ENCODE measurements around the gene ATPAF2.
A peak's percentile ranks its signal among the peaks of the same experiment; 100 is the strongest.

The ATPAF2 gene

GRCh38 chr17:18031955-18032354 is 7.0 kb downstream of the ATPAF2 start:
- no peak for TF ChIP-seq CTCF (IDR thresholded peaks at IDR 0.05; ENCODE audit: extremely low read depth, missing control alignments)
- no peak for DNase-seq (ENCODE audit: low spot score)

GRCh38 chr17:18028952-18029540 is 9.9 kb downstream of the ATPAF2 start:
- no peak for DNase-seq (ENCODE audit: low spot score)
- no peak for TF ChIP-seq CTCF (IDR thresholded peaks at IDR 0.05; ENCODE audit: extremely low read depth, missing control alignments)

DNA sequence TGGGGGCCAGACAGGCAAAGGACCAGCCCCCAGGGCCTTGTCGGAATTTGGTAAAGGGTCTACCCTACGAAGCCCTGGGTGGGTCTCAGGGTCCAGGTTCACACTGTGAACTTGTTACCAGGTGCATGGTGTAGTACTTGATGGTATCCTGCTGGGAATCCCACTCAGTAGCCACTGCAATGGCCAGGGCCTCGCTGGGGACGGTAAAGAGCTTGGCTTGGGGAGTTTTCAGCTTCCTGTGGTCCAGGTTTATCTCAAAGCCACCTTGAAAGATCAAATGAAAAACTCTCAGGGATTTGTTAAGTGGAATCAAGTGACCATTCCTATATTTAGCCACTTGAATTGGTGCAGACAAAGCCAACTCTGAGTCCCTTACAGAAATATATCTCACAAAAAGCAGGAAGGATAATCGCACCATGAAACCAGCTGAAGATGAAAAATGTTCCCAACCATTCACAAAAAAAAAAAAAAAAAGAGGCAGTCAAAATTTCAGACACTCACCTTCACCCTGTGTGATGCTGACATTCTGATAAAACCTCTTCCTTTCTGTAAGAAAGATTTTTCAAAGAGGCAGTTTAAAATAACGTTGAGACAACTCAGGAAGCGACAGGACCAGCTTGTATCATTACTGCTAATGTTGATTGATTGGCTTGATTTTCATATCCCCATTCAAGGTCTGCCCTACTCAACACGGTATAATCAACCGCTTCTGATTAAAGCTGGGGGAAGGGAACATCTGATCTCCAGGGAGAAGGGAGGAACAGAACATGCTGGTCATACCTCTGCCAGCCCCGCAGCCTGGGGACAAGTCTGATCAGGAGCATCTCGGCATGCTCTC is 10.6 kb downstream of the ATPAF2 start:
- TF ChIP-seq CTCF (IDR thresholded peaks at IDR 0.05; ENCODE audit: extremely low read depth, missing control alignments), result no peak

GRCh38 chr17:18027280-18027679 is 11.7 kb downstream of the ATPAF2 start:
- no peak for TF ChIP-seq CTCF (IDR thresholded peaks at IDR 0.05; ENCODE audit: extremely low read depth, missing control alignments)
- no peak for DNase-seq (ENCODE audit: low spot score)

More for the DNA sequence above, 10.6 kb downstream of the ATPAF2 start:
- no peak for DNase-seq (ENCODE audit: low spot score)

DNA sequence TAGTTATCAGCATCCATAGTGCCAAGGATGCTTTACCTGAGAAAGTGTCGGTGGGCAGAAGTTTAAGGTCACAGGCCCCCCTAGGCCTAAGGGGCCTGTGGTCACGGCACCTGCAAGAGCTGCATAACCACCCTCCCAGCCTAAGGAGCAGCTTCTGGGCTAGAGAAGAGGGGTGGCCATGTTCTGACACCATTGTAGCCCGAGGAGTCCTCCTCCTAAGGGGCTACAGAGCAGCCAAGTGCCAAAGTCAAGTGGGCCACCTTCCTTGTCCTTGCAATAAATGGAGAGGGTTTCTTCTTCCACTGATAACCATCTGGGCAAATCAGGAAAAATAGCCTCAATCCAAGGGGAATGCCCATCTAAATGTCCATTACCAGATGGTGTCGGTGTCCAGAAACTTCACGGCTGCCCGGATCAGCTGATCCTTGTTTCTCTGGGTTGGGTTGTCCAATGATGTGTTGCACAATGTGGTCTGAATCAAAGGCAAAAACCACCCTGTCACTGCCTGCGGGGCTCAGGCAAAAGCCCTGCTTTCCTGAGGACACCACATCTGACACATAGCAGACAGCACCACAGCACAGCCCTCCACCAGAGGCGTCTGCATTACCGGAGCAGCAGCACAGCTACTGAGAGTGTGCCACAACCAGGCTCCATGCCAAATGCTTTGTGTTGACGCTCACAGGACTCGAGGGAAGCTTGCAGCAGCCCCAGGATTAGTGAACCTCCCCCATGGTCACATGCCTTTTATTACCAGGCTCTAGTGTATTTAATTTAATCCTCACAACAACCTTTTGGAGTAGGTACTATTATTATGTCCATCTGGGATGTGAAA is 12.8 kb downstream of the ATPAF2 start:
- no peak for TF ChIP-seq CTCF (IDR thresholded peaks at IDR 0.05; ENCODE audit: extremely low read depth, missing control alignments)
- DNase-seq (ENCODE audit: low spot score), result no peak

- peak; percentile 74 for DNase-seq (ENCODE audit: low spot score)
- no peak for TF ChIP-seq CTCF (IDR thresholded peaks at IDR 0.05; ENCODE audit: extremely low read depth, missing control alignments)
Observed at GRCh38 chr17:18025241-18025944, 13.6 kb downstream of the ATPAF2 start.
